ENCODE results near the gene OR6Y1.

Gene OR6Y1

GRCh38 chr1:158534496-158534895 lies 19.7 kb downstream of the OR6Y1 start:
- DNase-seq (ENCODE audit: extremely low read depth, low read depth): no peak
- no peak for TF ChIP-seq CTCF (IDR thresholded peaks at IDR 0.05; ENCODE audit: low read depth, low read length)

- peak; percentile 48 for TF ChIP-seq CTCF (IDR thresholded peaks at IDR 0.05; ENCODE audit: low read depth, low read length)
- DNase-seq (ENCODE audit: extremely low read depth, low read depth): no peak
Measured at GRCh38 chr1:158527190-158527815, 26.9 kb downstream of the OR6Y1 start.

GRCh38 chr1:158521666-158522058 lies 32.5 kb downstream of the OR6Y1 start:
- no peak for DNase-seq (ENCODE audit: extremely low read depth, low read depth)
- no peak for TF ChIP-seq CTCF (IDR thresholded peaks at IDR 0.05; ENCODE audit: low read depth, low read length)

GRCh38 chr1:158520955-158521665 lies 33.1 kb downstream of the OR6Y1 start:
- no peak for TF ChIP-seq CTCF (IDR thresholded peaks at IDR 0.05; ENCODE audit: low read depth, low read length)
- no peak for DNase-seq (ENCODE audit: extremely low read depth, low read depth)

- no peak for DNase-seq (ENCODE audit: extremely low read depth, low read depth)
- no peak for TF ChIP-seq CTCF (IDR thresholded peaks at IDR 0.05; ENCODE audit: low read depth, low read length)
Measured at GRCh38 chr1:158520021-158520420, 34.2 kb downstream of the OR6Y1 start.

- DNase-seq (ENCODE audit: extremely low read depth, low read depth): no peak
- no peak for TF ChIP-seq CTCF (IDR thresholded peaks at IDR 0.05; ENCODE audit: low read depth, low read length)
Measured at GRCh38 chr1:158516966-158517365, 37.2 kb downstream of the OR6Y1 start.

- no peak for DNase-seq (ENCODE audit: extremely low read depth, low read depth)
- TF ChIP-seq CTCF (IDR thresholded peaks at IDR 0.05; ENCODE audit: low read depth, low read length): no peak
Measured at GRCh38 chr1:158509471-158510156, 44.6 kb downstream of the OR6Y1 start.
